Sigmoid colon (tissue), 4 donors: ENCODE data around the gene MITF.

ENCODE experiments used
- CTCF ChIP-seq, 4 experiments: fragments of 450-650 bp in 3 of 4; fragments of 200-600 bp in 1 of 4; IDR thresholded peaks; one replicate each; pipeline ENCODE4 v1.5.1; 2016 to 2019; ENCODE audit warnings: antibody characterized with exemption in 4 of 4, mild to moderate bottlenecking in 3 of 4, moderate library complexity in 2 of 4
- POLR2AphosphoS5 ChIP-seq, 4 donors: sonication (generic); formaldehyde crosslinking; IDR thresholded peaks; one replicate each; pipeline ENCODE4 v1.6.1; 2017; ENCODE audit warnings: antibody characterized with exemption in 4 of 4

- TF ChIP-seq CTCF (IDR thresholded peaks at IDR 0.05) (no peak), POLR2AphosphoS5 (IDR thresholded peaks at IDR 0.05) (peak in 3 of 4 donors; percentile 25 to 56 (median 51))
These were observed 28.3 kb downstream of the MITF start for GRCh38 chr3:69767571-69767970.
